Activated CD8-positive, alpha-beta memory T cell treated with anti-CD3 and anti-CD28 coated beads, Interleukin-2, amount 10 ng/mL, durations not matched to agents 7 days and 5 days (primary cell): ENCODE data around the gene FSCN2. TPM values are rescaled to one million over a fixed set of nuclear protein-coding genes. Genes with fewer than 3 reads are reported as not detected.

Experiments used
- ATAC-seq: fragments of 150-1000 bp; cut with Tn5 transposase; one replicate; pipeline ENCODE4 v1.10.0; 2021; ENCODE audit warnings: moderate library complexity
- CTCF ChIA-PET: fragments of 350-600 bp; sonication (Branson Sonifier 250); formaldehyde crosslinking; loops from one replicate; lab custom pipeline; 2021; ENCODE audit warnings: antibody characterized with exemption; lab: Charles Lee
- DNase-seq: peaks from one replicate; pipeline ENCODE4 v3.0.0-alpha.2; 2020
- H3K27ac Mint-ChIP-seq: one replicate; pipeline ENCODE4 v1.8.0; 2021; ENCODE audit warnings: mild to moderate bottlenecking, mixed read lengths
- H3K27me3 Mint-ChIP-seq: one replicate; pipeline ENCODE4 v1.8.0; 2021; ENCODE audit warnings: mixed read lengths
- H3K36me3 Mint-ChIP-seq: one replicate; pipeline ENCODE4 v1.8.0; 2021; ENCODE audit warnings: mild to moderate bottlenecking, mixed read lengths
- H3K4me1 Mint-ChIP-seq: one replicate; pipeline ENCODE4 v1.8.0; 2021; ENCODE audit warnings: mixed read lengths
- H3K4me3 Mint-ChIP-seq: one replicate; pipeline ENCODE4 v1.8.0; 2021; ENCODE audit warnings: mild to moderate bottlenecking, moderate library complexity, mixed read lengths
- H3K9me3 Mint-ChIP-seq: one replicate; pipeline ENCODE4 v1.8.0; 2022; ENCODE audit warnings: low read depth, mixed read lengths
- total RNA-seq, 2 experiments: library from RNA; stranded (reverse); gene quantifications; one replicate each; pipeline ENCODE4 v1.2.3, GENCODE V29; 2021

Gene FSCN2
- under 1 TPM; 0.41 to 0.56 TPM for total RNA-seq

- Mint-ChIP-seq H3K36me3 (no peaks in the 10 kb centered on the region), H3K4me1 (no peaks in the 10 kb centered on the region), H3K27me3 (peaks cover 1% of the 10 kb centered on the region), H3K27ac (no peak within 1 kb of the TSS), H3K9me3 (no peaks in the 10 kb centered on the region), H3K4me3 (no peak within 1 kb of the TSS)
- ATAC-seq, result no peak
- no peak for DNase-seq
- CTCF ChIA-PET, result no interaction called here
Observed at GRCh38 chr17:81527591-81528383, at the start of gene FSCN2. TSS of gene FSCN2 (plus strand) at chr17:81528377. CDS start at chr17:81528532, 155 bp downstream.

GRCh38 chr17:81479175-81480071, 48.8 kb upstream of the FSCN2 start:
- Mint-ChIP-seq H3K27me3 (peaks cover 40% of the 10 kb centered on the region), H3K36me3 (no peaks in the 10 kb centered on the region), H3K4me1 (peaks cover 3% of the 10 kb centered on the region), H3K4me3 (no peak overlapping the region), H3K9me3 (no peaks in the 10 kb centered on the region), H3K27ac (no peak overlapping the region)
- DNase-seq, result no peak
- ATAC-seq, result no peak
- CTCF ChIA-PET, result no interaction called here

DNA sequence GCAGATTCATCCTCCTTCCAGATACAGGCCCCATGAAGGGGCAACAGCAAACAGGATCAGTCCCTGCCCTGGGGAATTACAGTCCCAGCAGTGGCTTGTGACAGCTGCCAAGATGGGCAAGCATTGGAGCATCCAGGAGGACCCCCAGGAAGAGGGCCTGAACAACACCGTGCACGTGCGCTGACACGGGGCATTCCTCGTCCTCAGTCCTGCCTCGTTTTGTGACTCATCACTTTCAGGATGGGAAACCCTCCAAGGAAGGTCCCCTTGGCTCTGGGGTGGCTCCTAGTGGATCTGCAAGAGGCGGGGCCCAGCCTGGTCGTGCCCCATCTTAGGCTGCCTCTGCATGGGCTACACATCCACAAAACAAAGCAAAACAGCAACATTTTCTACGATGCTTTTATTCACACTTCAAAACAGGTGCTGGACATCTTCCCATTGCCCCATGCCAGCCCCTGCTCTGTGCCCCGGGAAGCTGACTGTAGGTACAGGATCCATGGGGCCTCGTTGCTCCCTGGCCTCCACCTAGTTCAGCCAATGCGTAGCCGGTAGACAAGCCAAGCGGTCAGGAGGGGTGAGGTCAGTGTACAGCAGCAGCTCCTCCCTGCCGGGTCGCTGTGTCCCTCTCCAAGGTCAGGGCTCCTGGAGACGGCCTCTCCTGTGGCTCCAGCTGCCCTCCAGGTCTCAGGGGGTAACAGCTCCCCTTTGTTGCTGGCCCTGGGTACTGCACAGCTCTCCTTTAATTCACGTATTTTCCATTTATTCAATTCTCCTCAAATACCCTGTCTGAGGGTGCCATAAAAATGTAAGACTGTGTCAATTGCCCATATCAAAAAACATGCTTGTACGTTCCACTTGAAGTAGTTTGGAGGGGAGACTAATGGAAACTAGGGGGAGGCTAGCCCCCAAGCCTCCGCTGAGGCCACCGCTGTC, 47.8 kb upstream of the FSCN2 start:
- Mint-ChIP-seq H3K36me3 (no peaks in the 10 kb centered on the region), H3K4me3 (no peak overlapping the region), H3K9me3 (no peaks in the 10 kb centered on the region), H3K27me3 (peaks cover 40% of the 10 kb centered on the region), H3K27ac (no peak overlapping the region), H3K4me1 (peaks cover 7% of the 10 kb centered on the region)
- no peak for ATAC-seq
- DNase-seq, result no peak
- CTCF ChIA-PET, result no interaction called here

GRCh38 chr17:81481073-81481799, 46.9 kb upstream of the FSCN2 start:
- CTCF ChIA-PET, result interaction anchor here (1.5 kb wide), 1 partner anchor 77 kb away, joined by 4 read pairs; no protein-coding TSS in a partner anchor
- no peaks in the 10 kb centered on the region for H3K9me3 Mint-ChIP-seq
- no peak overlapping the region for H3K4me3 Mint-ChIP-seq
- DNase-seq (no peak), ATAC-seq (peak; percentile 40)
- H3K27ac Mint-ChIP-seq, result no peak overlapping the region
- peaks cover 10% of the 10 kb centered on the region for H3K4me1 Mint-ChIP-seq
- peaks cover 42% of the 10 kb centered on the region for H3K27me3 Mint-ChIP-seq
- no peaks in the 10 kb centered on the region for H3K36me3 Mint-ChIP-seq

GRCh38 chr17:81481815-81482505, 46.2 kb upstream of the FSCN2 start:
- Mint-ChIP-seq H3K27me3 (peaks cover 44% of the 10 kb centered on the region), H3K4me3 (no peak overlapping the region), H3K36me3 (no peaks in the 10 kb centered on the region), H3K9me3 (no peaks in the 10 kb centered on the region), H3K4me1 (peaks cover 13% of the 10 kb centered on the region), H3K27ac (no peak overlapping the region)
- no peak for DNase-seq
- ATAC-seq, result no peak
- CTCF ChIA-PET, result interaction anchor here (1.5 to 3.8 kb wide), 2 partner anchors 77 to 85 kb away, joined by 4 to 16 read pairs; no protein-coding TSS in a partner anchor

GRCh38 chr17:81482673-81483072, 45.5 kb upstream of the FSCN2 start:
- Mint-ChIP-seq H3K4me3 (no peak overlapping the region), H3K4me1 (peaks cover 13% of the 10 kb centered on the region), H3K9me3 (no peaks in the 10 kb centered on the region), H3K36me3 (no peaks in the 10 kb centered on the region), H3K27me3 (peaks cover 44% of the 10 kb centered on the region), H3K27ac (no peak overlapping the region)
- CTCF ChIA-PET, result interaction anchor here (1.5 to 3.8 kb wide), 2 partner anchors 78 to 85 kb away, joined by 4 to 16 read pairs; no protein-coding TSS in a partner anchor
- ATAC-seq, result no peak
- no peak for DNase-seq

GRCh38 chr17:81483085-81483861, 44.9 kb upstream of the FSCN2 start:
- Mint-ChIP-seq H3K36me3 (no peaks in the 10 kb centered on the region), H3K27ac (no peak overlapping the region), H3K4me3 (no peak overlapping the region), H3K27me3 (peaks cover 40% of the 10 kb centered on the region), H3K9me3 (no peaks in the 10 kb centered on the region), H3K4me1 (peaks cover 13% of the 10 kb centered on the region)
- CTCF ChIA-PET, result interaction anchor here (1.1 to 3.8 kb wide), 12 partner anchors 9 to 333 kb away, joined by 3 to 16 read pairs (median 6); partner anchors contain the start of genes BAHCC1 and FAAP100
- ATAC-seq (no peak), DNase-seq (no peak)

DNA sequence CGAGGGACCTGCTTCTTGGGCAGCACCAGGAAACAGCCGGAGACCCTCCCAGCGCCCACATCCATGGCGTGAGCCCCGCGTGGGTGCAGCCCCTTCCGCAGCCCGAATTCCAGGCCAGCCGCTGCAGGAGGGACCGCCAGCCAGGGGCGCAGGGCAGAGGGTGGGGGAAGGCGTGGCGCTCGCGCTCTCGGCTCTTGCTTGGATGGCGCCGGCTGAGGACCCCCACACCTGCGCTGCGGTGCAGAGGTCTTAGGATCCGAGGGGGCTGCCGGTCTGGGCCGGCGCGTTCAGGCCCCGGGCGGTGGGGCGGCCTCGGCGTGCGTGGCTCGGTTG, 44.3 kb upstream of the FSCN2 start:
- no peak overlapping the region for H3K4me3 Mint-ChIP-seq
- peaks cover 13% of the 10 kb centered on the region for H3K4me1 Mint-ChIP-seq
- no peaks in the 10 kb centered on the region for H3K9me3 Mint-ChIP-seq
- CTCF ChIA-PET, result interaction anchor here (1.0 to 3.8 kb wide), 17 partner anchors 9 to 334 kb away, joined by 3 to 22 read pairs (median 5); partner anchors contain the start of genes BAHCC1 and FAAP100
- DNase-seq (no peak), ATAC-seq (no peak)
- H3K27me3 Mint-ChIP-seq, result peaks cover 40% of the 10 kb centered on the region
- no peak overlapping the region for H3K27ac Mint-ChIP-seq
- no peaks in the 10 kb centered on the region for H3K36me3 Mint-ChIP-seq

DNA sequence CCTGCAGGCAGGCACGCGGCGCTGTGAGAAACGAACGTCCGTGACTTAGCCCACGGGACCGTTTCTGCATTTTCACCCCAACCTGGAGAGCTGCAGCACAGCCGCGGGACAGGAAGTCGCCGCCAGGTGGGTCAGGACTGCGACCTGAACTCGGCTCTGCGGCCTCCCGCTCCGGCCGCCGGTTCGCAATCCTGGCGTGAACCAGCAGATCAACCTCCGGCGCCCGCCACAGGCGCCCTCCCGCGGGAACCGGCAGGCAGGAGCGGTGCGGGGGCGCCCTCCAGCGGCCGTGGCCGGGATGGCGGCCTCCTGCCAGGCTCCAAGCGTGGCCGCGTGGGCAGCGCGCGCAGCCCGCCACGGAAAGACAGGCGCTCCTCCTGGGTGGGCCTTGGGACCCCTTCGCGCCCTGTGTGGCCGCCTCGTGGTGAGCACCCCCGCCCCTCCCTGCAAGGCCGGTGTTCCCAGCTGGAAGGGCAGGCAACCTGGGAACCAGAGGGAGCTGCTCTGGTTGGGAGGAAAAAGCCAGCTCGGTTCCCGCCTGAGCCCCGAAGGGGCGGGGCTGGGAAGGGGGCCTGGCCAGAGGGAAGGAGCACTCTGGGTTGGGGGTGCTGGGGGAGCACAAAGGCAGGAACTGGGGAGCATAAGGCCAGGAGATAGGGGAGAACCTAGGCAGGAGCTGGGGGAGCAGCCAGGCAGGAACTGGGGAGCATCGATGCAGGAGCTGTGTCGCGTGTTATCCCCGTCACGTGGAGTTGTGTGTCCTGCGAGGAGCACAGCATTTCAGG, 43.8 kb upstream of the FSCN2 start:
- DNase-seq (peak; percentile 90), ATAC-seq (peak; percentile 73)
- Mint-ChIP-seq H3K27ac (no peak overlapping the region), H3K4me1 (peaks cover 13% of the 10 kb centered on the region), H3K27me3 (peaks cover 40% of the 10 kb centered on the region), H3K36me3 (no peaks in the 10 kb centered on the region), H3K4me3 (peak overlapping the region; percentile 7), H3K9me3 (no peaks in the 10 kb centered on the region)
- CTCF ChIA-PET, result interaction anchor here (0.6 to 3.8 kb wide), 49 partner anchors 8 to 387 kb away, joined by 3 to 22 read pairs (median 4); partner anchors contain the start of genes ACTG1, BAHCC1, FAAP100 and NDUFAF8

- Mint-ChIP-seq H3K27me3 (peaks cover 39% of the 10 kb centered on the region), H3K36me3 (no peaks in the 10 kb centered on the region), H3K9me3 (no peaks in the 10 kb centered on the region), H3K27ac (no peak overlapping the region), H3K4me3 (no peak overlapping the region), H3K4me1 (peaks cover 15% of the 10 kb centered on the region)
- no peak for DNase-seq
- CTCF ChIA-PET, result interaction anchor here (1.4 to 2.3 kb wide), 3 partner anchors 46 to 232 kb away, joined by 3 to 22 read pairs (median 7); no protein-coding TSS in a partner anchor
- no peak for ATAC-seq
Observed at GRCh38 chr17:81486199-81486810, 41.9 kb upstream of the FSCN2 start.
